NB4 (cell line): ENCODE measurements around the gene PRCC.

Source experiments
- CTCF ChIP-seq: IDR thresholded peaks from one replicate; pipeline ENCODE4 v1.5.1; 2012; ENCODE audit warnings: low read depth, low read length
- MAX ChIP-seq: IDR thresholded peaks from 2 replicates; pipeline ENCODE4 v1.6.1; 2011; ENCODE audit warnings: low read depth, low read length
- MYC ChIP-seq: IDR thresholded peaks from 2 replicates; pipeline ENCODE4 v1.6.1; 2011; ENCODE audit warnings: low read depth, low read length
- POLR2A ChIP-seq: IDR thresholded peaks from 2 replicates; pipeline ENCODE4 v1.6.1; 2011; ENCODE audit warnings: mild to moderate bottlenecking; ENCODE audit not compliant: insufficient read length; ENCODE audit errors: extremely low read depth

- TF ChIP-seq CTCF (no peak), POLR2A (no peak), MAX (no peak), MYC (no peak)
These were observed 42.5 kb downstream of the PRCC start for GRCh38 chr1:156809711-156810366.
